ENCODE data around the gene CES3.

- TF ChIP-seq SRF (CRISPR knock-in tag; IDR thresholded peaks at IDR 0.05) (no peak), MAX (CRISPR knock-in tag; IDR thresholded peaks at IDR 0.05) (no peak), HMG20A (CRISPR knock-in tag; conservative IDR thresholded peaks at IDR 0.05) (no peak), SAP30 (IDR thresholded peaks at IDR 0.05; ENCODE audit: borderline replicate concordance, insufficient read depth, low read depth, low read length, poor library complexity, severe bottlenecking) (no peak), TCF7L2 (IDR thresholded peaks at IDR 0.05; ENCODE audit: low read depth, low read length) (no peak), SIX5 (IDR thresholded peaks at IDR 0.05; ENCODE audit: borderline replicate concordance in 1 of 2, insufficient read depth in 1 of 2, low read depth in 1 of 2, low read length in 2 of 2) (no peak), PHF21A (IDR thresholded peaks at IDR 0.05; ENCODE audit: borderline replicate concordance, low read depth) (no peak), CBFB (CRISPR knock-in tag; IDR thresholded peaks at IDR 0.05) (no peak), GATAD2B (IDR thresholded peaks at IDR 0.05; ENCODE audit: borderline replicate concordance) (no peak), HEY1 (CRISPR knock-in tag; IDR thresholded peaks at IDR 0.05; ENCODE audit: borderline replicate concordance) (no peak), ZNF518B (CRISPR knock-in tag; IDR thresholded peaks at IDR 0.05) (no peak), CTCF (IDR thresholded peaks at IDR 0.05 in 2 of 3, conservative IDR thresholded peaks at IDR 0.05 in 1 of 3; ENCODE audit: insufficient read depth in 2 of 3, low read depth in 1 of 3, low read length in 3 of 3) (no peak), ZNF77 (CRISPR knock-in tag; IDR thresholded peaks at IDR 0.05) (no peak)
Observed at GRCh38 chr16:66991545-66992077, 30.5 kb downstream of the CES3 start.

Data from K562 (cell line).